A549 (cell line): ENCODE results near the gene LCN1. TPM values are rescaled to one million over a fixed set of nuclear protein-coding genes. Genes with fewer than 3 reads are reported as not detected.

Source experiments
- ATAC-seq, 2 experiments: fragments of 200-7000 bp in 1 of 2; fragments of >200 bp in 1 of 2; cut with Nextera tagmentation in 1 of 2; cut with Tn5 transposase in 1 of 2; 3 replicates each; pipeline versions ENCODE4 v1.8.0 to v1.9.1; 2018 to 2020; ENCODE audit warnings: mild to moderate bottlenecking in 1 of 2, moderate library complexity in 1 of 2
- CTCF ChIA-PET: fragments of 300-600 bp; sonication (Branson Sonifier 250); formaldehyde crosslinking; extraction: SDS; loops from one replicate; lab custom pipeline; 2021; ENCODE audit warnings: antibody characterized with exemption, inconsistent platforms; lab: Yijun Ruan, JAX
- POLR2A ChIA-PET: fragments of 350-600 bp; formaldehyde crosslinking; extraction: SDS; loops from one replicate; lab custom pipeline; 2021; ENCODE audit warnings: antibody characterized with exemption, inconsistent platforms; lab: Yijun Ruan, JAX
- DNase-seq, 2 experiments: peaks; one replicate each; pipeline versions ENCODE4 v3.0.0 to v3.0.0-alpha.2; 2011 to 2016; ENCODE audit warnings: low read depth in 1 of 2, low spot score in 1 of 2
- FAIRE-seq: peaks from 2 replicates; lab custom pipeline; 2011; peaks lifted over from hg19 to GRCh38; lab: Jason Lieb, UNC
- H3K27ac ChIP-seq, 2 experiments: fragments of >200 bp; sonication (Bioruptor Twin); formaldehyde crosslinking; 3 replicates each; pipeline ENCODE4 v1.5.1; 2016 to 2017
- H3K4me1 ChIP-seq: fragments of >200 bp; sonication (Bioruptor Twin); formaldehyde crosslinking; 3 replicates; pipeline ENCODE4 v1.6.1; 2016
- H3K4me2 ChIP-seq: fragments of >200 bp; sonication (Bioruptor Twin); formaldehyde crosslinking; 3 replicates; pipeline ENCODE4 v1.6.1; 2016
- H3K4me3 ChIP-seq: fragments of >200 bp; sonication (Bioruptor Twin); formaldehyde crosslinking; 3 replicates; pipeline ENCODE4 v1.5.1; 2016
- H3K9me3 ChIP-seq: fragments of >200 bp; sonication (Bioruptor Twin); formaldehyde crosslinking; 3 replicates; pipeline ENCODE4 v1.6.1; 2016
- ATOH8 ChIP-seq: fragments of 250-450 bp; sonication (Bioruptor Pico); IDR thresholded peaks from 2 replicates; pipeline ENCODE4 v1.5.0; 2020; ENCODE audit warnings: low read depth, mild to moderate bottlenecking, moderate library complexity
- CBX2 ChIP-seq: fragments of 200-600 bp; sonication (generic); IDR thresholded peaks from 2 replicates; pipeline ENCODE4 v1.6.1; 2016; ENCODE audit warnings: low read depth, mild to moderate bottlenecking, borderline replicate concordance
- CEBPB ChIP-seq, 2 experiments: fragments of >200 bp in 1 of 2; sonication (Bioruptor Twin) in 1 of 2; formaldehyde crosslinking in 1 of 2; IDR thresholded peaks; 2 replicates each; pipeline ENCODE4 v1.6.1; 2012 to 2016
- FOSL2 ChIP-seq, 2 experiments: fragments of 450-650 bp in 1 of 2; fragments of >200 bp in 1 of 2; sonication (Bioruptor Twin) in 1 of 2; formaldehyde crosslinking; IDR thresholded peaks; 2 replicates each; pipeline versions ENCODE4 v1.5.0 to v1.6.1; 2016 to 2020; ENCODE audit warnings: mild to moderate bottlenecking in 1 of 2, moderate library complexity in 1 of 2
- HES2 ChIP-seq: fragments of >200 bp; sonication (Bioruptor Twin); formaldehyde crosslinking; IDR thresholded peaks from 2 replicates; pipeline ENCODE4 v1.6.1; 2016
- HMGXB4 ChIP-seq: fragments of 250-450 bp; sonication (Bioruptor Pico); IDR thresholded peaks from 2 replicates; pipeline ENCODE4 v1.5.0; 2021; ENCODE audit warnings: mild to moderate bottlenecking, moderate library complexity, borderline replicate concordance
- MAFK ChIP-seq: fragments of 450-650 bp; IDR thresholded peaks from 2 replicates; pipeline ENCODE4 v1.6.1; 2014; ENCODE audit not compliant: partially characterized antibody
- NFE2L2 ChIP-seq: fragments of 150-350 bp; conservative IDR thresholded peaks from 2 replicates; pipeline ENCODE4 v1.6.1; 2014; ENCODE audit warnings: low read length
- NPAS2 ChIP-seq: fragments of 250-450 bp; sonication (Bioruptor Pico); IDR thresholded peaks from 2 replicates; pipeline ENCODE4 v1.8.0; 2022; ENCODE audit warnings: mild to moderate bottlenecking, moderate library complexity, borderline replicate concordance
- PBX3 ChIP-seq: IDR thresholded peaks from 2 replicates; pipeline ENCODE4 v1.6.1; 2012
- POLR2A ChIP-seq: IDR thresholded peaks from 2 replicates; pipeline ENCODE4 v1.6.1; 2012; ENCODE audit warnings: mild to moderate bottlenecking, low read length
- RARB ChIP-seq: fragments of 250-450 bp; sonication (Bioruptor Pico); IDR thresholded peaks from 2 replicates; pipeline ENCODE4 v1.8.0; 2021; ENCODE audit warnings: mild to moderate bottlenecking, moderate library complexity
- REST ChIP-seq: fragments of 200-600 bp; sonication (generic); IDR thresholded peaks from 2 replicates; pipeline ENCODE4 v1.6.1; 2016; ENCODE audit warnings: antibody characterized with exemption, mild to moderate bottlenecking, moderate library complexity
- ZC3H11A ChIP-seq: fragments of 450-650 bp; IDR thresholded peaks from 2 replicates; pipeline ENCODE4 v1.6.1; 2014; ENCODE audit warnings: antibody characterized with exemption, mild to moderate bottlenecking
- ZFP36 ChIP-seq: fragments of 450-650 bp; IDR thresholded peaks from 2 replicates; pipeline ENCODE4 v1.6.1; 2014; ENCODE audit warnings: borderline replicate concordance; ENCODE audit not compliant: partially characterized antibody
- WGBS: methylation state at CpG from one replicate; pipeline ENCODE4 v1.1.6; 2017; ENCODE audit errors: missing lambda C conversion rate; 5-methylcytosine and 5-hydroxymethylcytosine counted together
- polyA plus RNA-seq, 4 experiments: library from polyadenylated mRNA; depleted of rRNA in 3 of 4; stranded (reverse); fragments of >200 nt; fragmentation: RNase III in 1 of 4; extraction: RNeasy Plus Mini Kit Qiagen cat#74134 plus additional on column Dnase treatment in 1 of 4; gene quantifications; 2 replicates in 3 of 4; 3 replicates in 1 of 4; pipeline ENCODE4 v1.2.3, GENCODE V29; 2011 to 2017

LCN1 gene
- polyA plus RNA-seq, 2 of the 4 experiments (the other 2 are of a cell fraction) = not detected

GRCh38 chr9:135521608-135522095 is 412 bp downstream of the LCN1 start:
- H3K4me2 ChIP-seq = no peak overlapping the region
- peaks cover 7% of the 10 kb centered on the region; the same call in 1 of the 3 replicates for H3K4me1 ChIP-seq
- no peak for ATAC-seq
- no peaks in the 10 kb centered on the region for H3K9me3 ChIP-seq
- POLR2A ChIA-PET = no interaction called here
- H3K27ac ChIP-seq = no peak overlapping the region
- 70% methylated on average over 7 of the region's 11 CpGs for WGBS
- DNase-seq = no peak
- CTCF ChIA-PET = no interaction called here
- FAIRE-seq = no peak
- H3K4me3 ChIP-seq = no peak overlapping the region
- no peak for TF ChIP-seq NPAS2 (CRISPR knock-in tag)
- no peak for TF ChIP-seq HES2
- TF ChIP-seq CBX2 = no peak
- no peak for TF ChIP-seq HMGXB4 (CRISPR knock-in tag)
- no peak for TF ChIP-seq MAFK
- no peak for TF ChIP-seq CEBPB (IDR thresholded peaks at IDR 0.05)
- TF ChIP-seq REST = no peak
- TF ChIP-seq ZFP36 = no peak
- TF ChIP-seq NFE2L2 = no peak
- no peak for TF ChIP-seq FOSL2 (IDR thresholded peaks at IDR 0.05)
- TF ChIP-seq FOSL2 (CRISPR knock-in tag; IDR thresholded peaks at IDR 0.05) = no peak
- TF ChIP-seq PBX3 = no peak
- TF ChIP-seq RARB (CRISPR knock-in tag) = no peak
- TF ChIP-seq POLR2A = no peak
- no peak for TF ChIP-seq ZC3H11A

GRCh38 chr9:135522137-135522877 is 1.1 kb downstream of the LCN1 start:
- Histone ChIP-seq H3K4me3 (no peak overlapping the region), H3K9me3 (no peaks in the 10 kb centered on the region), H3K27ac (no peak overlapping the region), H3K4me1 (peaks cover 10% of the 10 kb centered on the region; the same call in 1 of the 3 replicates), H3K4me2 (no peak overlapping the region)
- TF ChIP-seq ATOH8 (CRISPR knock-in tag) = no peak
- POLR2A ChIA-PET = no interaction called here
- ATAC-seq (no peak), DNase-seq (no peak), FAIRE-seq (no peak)
- 71% methylated on average over 8 of the region's 16 CpGs for WGBS
- CTCF ChIA-PET = no interaction called here
